Adrenal gland (tissue), 12 donors: ENCODE measurements around the gene TRAF2. TPM values are rescaled to one million over a fixed set of nuclear protein-coding genes. Genes with fewer than 3 reads are reported as not detected.
"Not testable (repeated sequence)": the region's sequence is repeated elsewhere in the genome, so short reads cannot be mapped to it uniquely, and the experiment has no call there.

Experiments used
- DNase-seq, 7 donors: peaks; one replicate each; pipeline ENCODE4 v3.0.0-alpha.2; 2019 to 2020
- H3K27ac ChIP-seq, 5 donors: fragments of 200-600 bp; sonication (generic) in 4 of 5; 1 replicate in 3 of 5; 2 replicates in 2 of 5; pipeline versions ENCODE4 v1.5.1 to v1.8.0; 2016 to 2020; ENCODE audit warnings: mild to moderate bottlenecking in 1 of 5
- H3K27me3 ChIP-seq: fragments of 200-600 bp; 2 replicates; pipeline ENCODE4 v1.8.0; 2021
- H3K36me3 ChIP-seq, 2 donors: fragments of 200-600 bp; replicated peaks in 1 of 2; 1 replicate in 1 of 2; 2 replicates in 1 of 2; pipeline versions ENCODE4 v1.5.1 to v1.8.0; 2018 to 2022
- H3K4me1 ChIP-seq, 2 donors: fragments of 200-600 bp; replicated peaks in 1 of 2; 1 replicate in 1 of 2; 2 replicates in 1 of 2; pipeline versions ENCODE4 v1.5.1 to v1.8.0; 2018 to 2021
- H3K4me3 ChIP-seq, 4 donors: fragments of 200-600 bp; sonication (generic) in 3 of 4; one replicate each; pipeline ENCODE4 v1.5.1; 2016 to 2018
- H3K9me3 ChIP-seq, 3 donors: fragments of 200-600 bp; sonication (generic) in 1 of 3; replicated peaks in 1 of 3; 1 replicate in 2 of 3; 2 replicates in 1 of 3; pipeline versions ENCODE4 v1.5.1 to v1.8.0; 2016 to 2021
- POLR2A ChIP-seq, 2 donors: fragments of 450-650 bp; IDR thresholded peaks; one replicate each; pipeline ENCODE4 v1.6.1; 2017; ENCODE audit warnings: antibody characterized with exemption in 2 of 2, mild to moderate bottlenecking in 2 of 2, moderate library complexity in 1 of 2
- WGBS, 4 donors: extraction: QIAGEN DNeasy Blood & Tissue Kit in 2 of 4; methylation state at CpG; one replicate each; pipeline versions ENCODE4 v1.1.5 to v1.1.7; 2013 to 2017; 5-methylcytosine and 5-hydroxymethylcytosine counted together
- intact Hi-C, 2 donors: fragments of 100-400 bp; cut with DNase I; formaldehyde crosslinking; loops; one replicate each; pipeline versions ENCODE4 v1.14.1 to v1.15.0; 2022 to 2023
- polyA plus RNA-seq, 3 donors: library from polyadenylated mRNA; stranded (reverse); fragments of 200-250 nt in 2 of 3; fragments of 350-450 nt in 1 of 3; fragmentation: Illumina TruSeq in 1 of 3; extraction: RNeasy Lipid Tissue Mini Kit (QIAGEN cat#74804) in 1 of 3; gene quantifications; one replicate each; pipeline ENCODE4 v1.2.3, GENCODE V29; 2013 to 2014
- total RNA-seq, 9 donors: library from RNA; depleted of rRNA in 4 of 9; stranded (reverse); fragments of >200 nt in 4 of 9; fragments of 120-200 nt in 1 of 9; fragmentation: NEBNext Ultra II Directional in 1 of 9; extraction: Animal tissue kit (Norgen Biotek cat#: 25700) in 1 of 9; gene quantifications; one replicate each; pipeline versions ENCODE4 v1.1.0 to v1.2.4, GENCODE V29; 2013 to 2023
- TF ChIP-seq, protein P1 (sequence below), 6 experiments: fragments of 450-650 bp in 4 of 6; fragments of 200-600 bp in 2 of 6; sonication (generic) in 1 of 6; IDR thresholded peaks; 1 replicate in 5 of 6; 2 replicates in 1 of 6; pipeline versions ENCODE4 v1.5.1 to v1.8.0; 2016 to 2021; ENCODE audit warnings: antibody characterized with exemption in 6 of 6, mild to moderate bottlenecking in 2 of 6, moderate library complexity in 1 of 6
- donor health status: healthy with polysubstance abuse.
- donor health status: Bipolar disorder and iron deficiency.
- donor health status: DM: yes; HTN: yes; CAD: no.
- donor health status: DM: no; HTN: no; CAD: no.
- donor health status: DM: no; HTN: no; CAD: no.
- donor health status: DM: yes; HTN: yes; CAD: no.

Gene TRAF2
- total and polyA plus RNA-seq, 12 donors = 3.4 to 24.7 (median 10.6) TPM

DNA sequence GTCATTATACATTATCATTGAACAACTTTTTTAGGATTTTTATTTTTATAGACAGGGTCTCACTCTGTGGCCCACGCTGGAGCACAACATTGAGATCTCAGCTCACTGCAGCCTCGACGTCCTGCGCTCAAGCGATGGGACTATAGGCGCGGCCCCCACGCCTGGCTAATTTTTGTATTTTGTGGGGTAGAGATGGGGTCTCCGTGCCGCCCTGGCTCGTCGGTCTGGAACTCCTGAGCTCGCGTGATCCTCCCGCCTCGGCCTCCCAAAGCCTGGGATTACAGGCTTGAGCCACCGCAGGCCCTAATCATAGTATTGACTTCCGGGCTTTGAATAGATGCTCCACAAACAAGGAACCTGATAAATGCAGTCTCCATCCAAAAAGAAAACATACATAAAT is 18.8 kb upstream of the TRAF2 start:
- peaks cover 17 to 21% of the 10 kb centered on the region in 2 donors for H3K4me1 ChIP-seq
- H3K4me3 ChIP-seq = no peak overlapping the region
- H3K27me3 ChIP-seq = no peaks in the 10 kb centered on the region
- no peak overlapping the region for H3K27ac ChIP-seq
- WGBS, 4 donors = 96 to 98% (median 98%) methylated on average over 17 to 18 of the region's 18 CpGs
- H3K36me3 ChIP-seq = peaks cover 0 to 14% of the 10 kb centered on the region in 2 donors
- DNase-seq = no peak
- TF ChIP-seq, protein P1, sequence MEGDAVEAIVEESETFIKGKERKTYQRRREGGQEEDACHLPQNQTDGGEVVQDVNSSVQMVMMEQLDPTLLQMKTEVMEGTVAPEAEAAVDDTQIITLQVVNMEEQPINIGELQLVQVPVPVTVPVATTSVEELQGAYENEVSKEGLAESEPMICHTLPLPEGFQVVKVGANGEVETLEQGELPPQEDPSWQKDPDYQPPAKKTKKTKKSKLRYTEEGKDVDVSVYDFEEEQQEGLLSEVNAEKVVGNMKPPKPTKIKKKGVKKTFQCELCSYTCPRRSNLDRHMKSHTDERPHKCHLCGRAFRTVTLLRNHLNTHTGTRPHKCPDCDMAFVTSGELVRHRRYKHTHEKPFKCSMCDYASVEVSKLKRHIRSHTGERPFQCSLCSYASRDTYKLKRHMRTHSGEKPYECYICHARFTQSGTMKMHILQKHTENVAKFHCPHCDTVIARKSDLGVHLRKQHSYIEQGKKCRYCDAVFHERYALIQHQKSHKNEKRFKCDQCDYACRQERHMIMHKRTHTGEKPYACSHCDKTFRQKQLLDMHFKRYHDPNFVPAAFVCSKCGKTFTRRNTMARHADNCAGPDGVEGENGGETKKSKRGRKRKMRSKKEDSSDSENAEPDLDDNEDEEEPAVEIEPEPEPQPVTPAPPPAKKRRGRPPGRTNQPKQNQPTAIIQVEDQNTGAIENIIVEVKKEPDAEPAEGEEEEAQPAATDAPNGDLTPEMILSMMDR (IDR thresholded peaks at IDR 0.05) = no peak
- TF ChIP-seq POLR2A (IDR thresholded peaks at IDR 0.05) = no peak
- intact Hi-C loops = no loop called here
- H3K9me3 ChIP-seq = no peaks in the 10 kb centered on the region

DNA sequence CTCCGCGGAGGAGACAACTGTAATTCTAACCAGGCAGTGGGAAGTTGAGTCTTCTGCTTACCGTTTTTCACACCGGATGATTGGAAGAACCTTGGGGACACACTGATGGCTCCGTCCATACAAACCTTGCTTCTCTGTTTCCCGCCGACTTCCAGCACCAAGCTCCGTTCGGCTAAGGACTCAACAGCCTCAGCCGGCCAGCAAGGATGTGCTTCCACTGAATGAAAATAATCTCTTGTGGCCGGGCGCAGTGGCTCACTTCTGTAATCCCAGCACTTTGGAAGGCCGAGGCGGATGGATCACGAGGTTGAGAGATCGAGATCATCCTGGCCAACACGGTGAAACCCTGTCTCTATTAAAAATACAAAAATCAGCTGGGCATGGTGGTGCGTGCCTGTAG is 18.4 kb upstream of the TRAF2 start:
- no peak overlapping the region for H3K4me3 ChIP-seq
- no peak for DNase-seq
- intact Hi-C loops = no loop called here
- H3K27me3 ChIP-seq = no peaks in the 10 kb centered on the region
- no peaks in the 10 kb centered on the region for H3K9me3 ChIP-seq
- TF ChIP-seq POLR2A (IDR thresholded peaks at IDR 0.05) = no peak
- TF ChIP-seq, protein P1 (IDR thresholded peaks at IDR 0.05) = no peak
- peaks cover 17 to 21% of the 10 kb centered on the region in 2 donors for H3K4me1 ChIP-seq
- H3K27ac ChIP-seq = no peak overlapping the region
- WGBS, 4 donors = 97 to 99% (median 98%) methylated on average over 15 to 18 of the region's 18 CpGs
- peaks cover 0 to 10% of the 10 kb centered on the region in 2 donors for H3K36me3 ChIP-seq

DNA sequence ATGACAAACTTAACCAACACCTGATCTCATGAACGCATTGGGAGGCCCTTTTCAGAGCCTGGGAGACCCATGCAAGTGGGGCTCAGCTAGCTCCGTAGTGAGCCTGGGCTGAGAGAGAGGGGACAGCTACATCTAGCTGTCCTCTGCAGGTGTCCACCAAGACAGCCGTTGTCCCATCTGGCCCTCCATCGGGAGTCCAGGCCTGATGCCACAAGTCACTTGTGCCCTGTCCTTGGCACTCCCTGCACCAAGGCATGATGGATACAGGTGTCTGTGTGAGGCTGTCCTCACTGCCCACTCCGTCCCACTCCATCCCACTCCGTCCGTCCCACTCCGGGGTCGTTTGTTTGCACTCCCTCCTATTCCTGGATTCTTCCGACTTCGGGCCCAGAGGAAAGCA is 17.7 kb upstream of the TRAF2 start:
- H3K27ac ChIP-seq = no peak overlapping the region
- WGBS, 4 donors = 91 to 93% (median 92%) methylated on average over 8 to 11 of the region's 11 CpGs
- H3K27me3 ChIP-seq = no peaks in the 10 kb centered on the region
- DNase-seq = no peak
- H3K4me1 ChIP-seq = peaks cover 17 to 21% of the 10 kb centered on the region in 2 donors
- peaks cover 0 to 2% of the 10 kb centered on the region in 2 donors for H3K36me3 ChIP-seq
- no peaks in the 10 kb centered on the region for H3K9me3 ChIP-seq
- no peak overlapping the region for H3K4me3 ChIP-seq
- no peak for TF ChIP-seq POLR2A (IDR thresholded peaks at IDR 0.05)
- TF ChIP-seq, protein P1 (IDR thresholded peaks at IDR 0.05) = no peak
- intact Hi-C loops = no loop called here

GRCh38 chr9:136869611-136870010 is 16.7 kb upstream of the TRAF2 start:
- peaks cover 14% of the 10 kb centered on the region in 2 donors for H3K4me1 ChIP-seq
- H3K9me3 ChIP-seq, DNase-seq, H3K27me3 ChIP-seq, intact Hi-C loops, H3K4me3 ChIP-seq, H3K36me3 ChIP-seq, H3K27ac ChIP-seq: not testable (repeated sequence)
- WGBS, 4 donors = 71 to 81% (median 77%) methylated on average over 2 of the region's 2 CpGs

DNA sequence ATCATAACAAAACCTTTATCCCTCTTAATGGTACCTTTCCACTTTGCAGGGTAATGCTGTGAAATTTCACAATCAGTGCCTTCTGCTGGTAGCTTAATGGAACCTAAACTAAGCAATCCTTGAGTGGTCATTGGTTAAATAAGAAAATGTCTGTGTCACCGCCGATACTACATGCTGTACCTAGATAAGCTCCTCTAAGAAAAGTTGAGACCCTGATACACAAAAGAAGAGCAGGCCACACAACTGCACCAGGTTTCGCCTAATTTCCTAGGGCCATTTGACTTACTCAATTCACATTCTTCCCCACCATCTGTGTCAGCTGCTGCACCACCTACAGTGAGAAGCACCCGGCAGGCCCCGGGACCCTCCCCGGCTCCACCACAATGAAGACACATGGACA is 11.2 kb upstream of the TRAF2 start:
- 86 to 95% (median 93%) methylated on average over 6 of the region's 6 CpGs for WGBS, 4 donors
- TF ChIP-seq, protein P1 (IDR thresholded peaks at IDR 0.05) = no peak
- TF ChIP-seq POLR2A (IDR thresholded peaks at IDR 0.05) = no peak
- intact Hi-C loops = no loop called here
- Histone ChIP-seq H3K9me3 (no peaks in the 10 kb centered on the region), H3K4me1 (no peaks in the 10 kb centered on the region), H3K36me3 (no peaks in the 10 kb centered on the region), H3K4me3 (no peak overlapping the region), H3K27me3 (no peaks in the 10 kb centered on the region), H3K27ac (no peak overlapping the region)
- no peak for DNase-seq
